Kidney tubule cell (primary cell): ENCODE data around the gene CHD9NB.
A peak's percentile ranks its signal among the peaks of the same experiment; 100 is the strongest.
"Not testable (repeated sequence)": the region's sequence is repeated elsewhere in the genome, so short reads cannot be mapped to it uniquely, and the experiment has no call there.

Experiments used
- DNase-seq: peaks from one replicate; pipeline ENCODE4 v3.0.0-alpha.2; 2018; ENCODE audit warnings: low spot score

The CHD9NB gene

GRCh38 chr16:53056392-53056881 lies 3.7 kb upstream of the CHD9NB start:
- no peak for DNase-seq

GRCh38 chr16:53055541-53056391 lies 3.1 kb upstream of the CHD9NB start:
- DNase-seq = peak; percentile 53

- peak; percentile 91 for DNase-seq
These were observed 2.2 kb upstream of the CHD9NB start, which contains the start of gene CHD9 for GRCh38 chr16:53054670-53055485. TSS of gene CHD9 (plus strand) at chr16:53054991. CDS start at chr16:53156090, 101,099 bp downstream.

- peak; percentile 30 for DNase-seq
These were observed 1.4 kb upstream of the CHD9NB start for GRCh38 chr16:53053967-53054669.

- DNase-seq = not testable (repeated sequence)
These were observed 1.4 kb downstream of the CHD9NB start for GRCh38 chr16:53051255-53051654.

- DNase-seq = no peak
These were observed 4.4 kb downstream of the CHD9NB start for GRCh38 chr16:53048139-53048915.

GRCh38 chr16:53047515-53047914 lies 5.2 kb downstream of the CHD9NB start:
- not testable (repeated sequence) for DNase-seq

- no peak for DNase-seq
These were observed 7.1 kb downstream of the CHD9NB start for GRCh38 chr16:53045341-53046220.

GRCh38 chr16:53043986-53044601 lies 8.6 kb downstream of the CHD9NB start:
- peak; percentile 90 for DNase-seq

GRCh38 chr16:53043428-53043831 lies 9.3 kb downstream of the CHD9NB start:
- no peak for DNase-seq

- DNase-seq = no peak
These were observed 10.4 kb downstream of the CHD9NB start for GRCh38 chr16:53042235-53042701.

GRCh38 chr16:53041320-53042051 lies 11.2 kb downstream of the CHD9NB start:
- peak; percentile 69 for DNase-seq

- no peak for DNase-seq
These were observed 11.9 kb downstream of the CHD9NB start for GRCh38 chr16:53040788-53041187.

- DNase-seq = peak; percentile 20
These were observed 16.0 kb downstream of the CHD9NB start for GRCh38 chr16:53036711-53037110.

GRCh38 chr16:53036066-53036465 lies 16.6 kb downstream of the CHD9NB start:
- no peak for DNase-seq

GRCh38 chr16:53035176-53035942 lies 17.3 kb downstream of the CHD9NB start:
- DNase-seq = no peak

GRCh38 chr16:53034306-53034705 lies 18.4 kb downstream of the CHD9NB start:
- no peak for DNase-seq

- DNase-seq = no peak
These were observed 21.3 kb downstream of the CHD9NB start for GRCh38 chr16:53031323-53031942.
